ENCODE results near the gene SLC2A10.

GRCh38 chr20:46725186-46726165, 16.0 kb downstream of the SLC2A10 start:
- TF ChIP-seq HDGF (IDR thresholded peaks at IDR 0.05; ENCODE audit: borderline replicate concordance) = no peak
- no peak for TF ChIP-seq SP1 (IDR thresholded peaks at IDR 0.05)
- no peak for TF ChIP-seq PKNOX1 (IDR thresholded peaks at IDR 0.05)
- TF ChIP-seq L3MBTL2 (conservative IDR thresholded peaks at IDR 0.05) = no peak
- no peak for TF ChIP-seq TARDBP (IDR thresholded peaks at IDR 0.05)
- no peak for TF ChIP-seq BHLHE40 (IDR thresholded peaks at IDR 0.05; ENCODE audit: borderline replicate concordance)
- no peak for TF ChIP-seq NFRKB (IDR thresholded peaks at IDR 0.05)
- no peak for TF ChIP-seq FOXA1 (IDR thresholded peaks at IDR 0.05)
- no peak for TF ChIP-seq ELF4 (IDR thresholded peaks at IDR 0.05)
- no peak for TF ChIP-seq FOXK2 (IDR thresholded peaks at IDR 0.05)
- TF ChIP-seq ARNT (IDR thresholded peaks at IDR 0.05) = no peak
- no peak for TF ChIP-seq SUZ12 (IDR thresholded peaks at IDR 0.05)

Measured in HEK293T (cell line).